HEK293T (cell line): ENCODE results near the gene RPS19.

Source experiments
- HDGF ChIP-seq: fragments of 450-650 bp; IDR thresholded peaks from 2 replicates; pipeline ENCODE4 v1.6.1; 2017; ENCODE audit warnings: antibody characterized with exemption, borderline replicate concordance
- L3MBTL2 ChIP-seq: fragments of 450-650 bp; conservative IDR thresholded peaks from 2 replicates; pipeline ENCODE4 v1.6.1; 2016; ENCODE audit warnings: mild to moderate bottlenecking
- LEF1 ChIP-seq: fragments of 450-650 bp; IDR thresholded peaks from 2 replicates; pipeline ENCODE4 v1.6.1; 2017; ENCODE audit warnings: mild to moderate bottlenecking, borderline replicate concordance
- ZNF384 ChIP-seq: fragments of 450-650 bp; IDR thresholded peaks from 2 replicates; pipeline ENCODE4 v1.6.1; 2016

- no peak for TF ChIP-seq ZNF384
- TF ChIP-seq L3MBTL2: no peak
- no peak for TF ChIP-seq HDGF
- no peak for TF ChIP-seq LEF1
Observed at GRCh38 chr19:41888926-41889325, 28.9 kb downstream of the RPS19 start.
